Fibroblast of mammary gland (primary cell): ENCODE data around the gene PECR.

Experiments used
- DNase-seq: peaks from one replicate; pipeline ENCODE4 v3.0.0-alpha.2; 2010; ENCODE audit warnings: low read depth
- H3K4me3 ChIP-seq: 2 replicates; pipeline ENCODE4 v1.5.1; 2011; ENCODE audit warnings: low read depth, mild to moderate bottlenecking, low read length, moderate library complexity; ENCODE audit not compliant: control insufficient read depth
- TF ChIP-seq, protein P1 (sequence below): conservative IDR thresholded peaks from 2 replicates; pipeline ENCODE4 v1.5.1; 2011; ENCODE audit warnings: low read depth, low read length, inconsistent platforms; ENCODE audit not compliant: control insufficient read depth, insufficient read depth

The PECR gene

DNA sequence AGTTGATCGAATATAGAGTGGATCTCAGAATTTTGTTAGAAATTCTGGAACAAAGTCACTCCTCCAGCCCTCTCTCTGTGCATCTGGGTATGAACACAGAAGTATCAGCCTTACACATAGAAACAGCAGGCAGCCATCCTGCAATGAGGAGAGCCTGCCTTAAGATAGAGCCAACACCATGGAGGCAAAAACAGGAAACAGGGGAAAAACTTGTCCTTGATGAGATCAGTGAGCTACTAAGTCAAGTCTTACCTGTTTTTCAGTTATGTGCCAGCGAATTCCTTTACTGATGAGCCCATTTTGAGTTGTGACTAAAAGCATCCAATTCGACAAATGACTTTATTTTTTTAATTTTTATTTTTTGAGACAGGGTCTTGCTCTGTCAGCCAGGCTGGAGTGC is 41.7 kb downstream of the PECR start:
- no peak overlapping the region for H3K4me3 ChIP-seq
- DNase-seq, result no peak
- TF ChIP-seq, protein P1, sequence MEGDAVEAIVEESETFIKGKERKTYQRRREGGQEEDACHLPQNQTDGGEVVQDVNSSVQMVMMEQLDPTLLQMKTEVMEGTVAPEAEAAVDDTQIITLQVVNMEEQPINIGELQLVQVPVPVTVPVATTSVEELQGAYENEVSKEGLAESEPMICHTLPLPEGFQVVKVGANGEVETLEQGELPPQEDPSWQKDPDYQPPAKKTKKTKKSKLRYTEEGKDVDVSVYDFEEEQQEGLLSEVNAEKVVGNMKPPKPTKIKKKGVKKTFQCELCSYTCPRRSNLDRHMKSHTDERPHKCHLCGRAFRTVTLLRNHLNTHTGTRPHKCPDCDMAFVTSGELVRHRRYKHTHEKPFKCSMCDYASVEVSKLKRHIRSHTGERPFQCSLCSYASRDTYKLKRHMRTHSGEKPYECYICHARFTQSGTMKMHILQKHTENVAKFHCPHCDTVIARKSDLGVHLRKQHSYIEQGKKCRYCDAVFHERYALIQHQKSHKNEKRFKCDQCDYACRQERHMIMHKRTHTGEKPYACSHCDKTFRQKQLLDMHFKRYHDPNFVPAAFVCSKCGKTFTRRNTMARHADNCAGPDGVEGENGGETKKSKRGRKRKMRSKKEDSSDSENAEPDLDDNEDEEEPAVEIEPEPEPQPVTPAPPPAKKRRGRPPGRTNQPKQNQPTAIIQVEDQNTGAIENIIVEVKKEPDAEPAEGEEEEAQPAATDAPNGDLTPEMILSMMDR, result no peak

DNA sequence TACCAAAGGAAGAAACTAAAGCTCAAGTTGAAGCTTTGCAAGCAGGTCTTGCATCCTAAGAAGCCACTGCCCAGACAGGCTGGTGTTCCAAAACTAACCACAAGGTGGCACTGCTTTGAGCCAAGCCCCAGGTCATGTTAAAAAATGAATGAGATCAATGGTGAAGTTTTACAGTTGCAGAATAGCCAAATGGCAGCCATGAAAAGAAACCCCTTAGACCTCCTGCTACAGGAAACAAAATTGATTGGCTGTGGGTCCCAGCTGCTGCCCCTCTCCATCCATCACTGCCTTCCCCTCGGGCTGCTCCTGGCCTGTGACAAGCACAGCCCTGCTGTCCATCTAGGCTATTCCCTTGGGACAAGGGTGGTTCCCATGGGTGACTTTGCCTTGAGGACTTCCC is 47.5 kb downstream of the PECR start:
- TF ChIP-seq, protein P1, result peak; percentile 95
- no peak overlapping the region for H3K4me3 ChIP-seq
- DNase-seq, result peak; percentile 83

DNA sequence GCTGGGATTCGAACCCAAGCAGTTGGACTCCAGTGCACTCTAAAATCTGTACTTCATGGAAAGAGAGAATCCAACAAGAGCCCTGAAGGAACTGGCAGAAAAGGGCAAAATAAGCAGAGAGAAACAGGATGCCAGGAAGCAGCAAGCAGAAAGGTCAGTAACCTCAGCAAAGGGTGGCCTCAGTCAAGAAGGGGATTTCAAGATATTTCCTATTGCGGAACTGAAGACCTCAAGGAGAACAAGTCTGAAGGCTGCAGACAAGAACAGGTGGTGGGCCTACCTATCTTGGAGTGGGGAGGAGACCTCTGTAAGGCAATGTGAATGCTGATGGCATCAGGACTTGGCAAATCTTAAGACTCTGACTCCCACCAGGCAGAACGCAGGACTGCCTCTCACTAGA is 48.2 kb downstream of the PECR start:
- TF ChIP-seq, protein P1, result no peak
- H3K4me3 ChIP-seq, result no peak overlapping the region
- no peak for DNase-seq

DNA sequence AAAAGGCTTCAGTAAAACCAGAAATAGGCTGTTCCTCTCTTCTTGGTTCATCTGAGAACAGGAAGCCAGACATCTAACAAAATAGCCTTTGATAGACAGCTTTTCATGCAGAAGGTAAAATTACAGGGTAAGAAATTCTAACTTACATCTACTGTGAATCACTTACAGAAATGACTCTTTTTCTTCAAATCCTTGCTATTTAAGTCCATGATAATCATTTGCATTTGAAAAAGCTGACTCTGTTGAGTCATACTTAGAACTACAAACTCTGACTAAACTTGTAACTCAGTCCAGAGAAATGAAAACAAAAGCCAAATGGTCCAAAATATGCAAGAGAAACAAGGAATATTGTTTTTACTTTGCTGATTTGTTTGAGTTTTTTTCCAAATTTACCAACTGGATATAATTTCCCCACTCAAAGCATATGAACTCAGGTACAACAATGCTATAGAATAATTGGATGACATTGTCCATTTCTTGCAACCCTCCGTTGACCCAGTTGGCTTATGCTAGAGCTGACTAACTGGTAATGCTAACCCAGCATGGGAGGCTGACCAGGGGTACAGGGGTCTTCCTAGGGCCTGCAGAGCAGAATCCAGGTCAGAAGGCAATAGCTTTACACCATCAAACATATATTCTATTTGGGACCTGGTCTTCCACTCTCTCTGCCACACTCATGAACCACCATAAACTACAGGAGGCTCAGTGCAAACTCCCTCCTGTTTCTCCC is 49.5 kb downstream of the PECR start:
- TF ChIP-seq, protein P1, result no peak
- no peak overlapping the region for H3K4me3 ChIP-seq
- peak; percentile 87 for DNase-seq

DNA sequence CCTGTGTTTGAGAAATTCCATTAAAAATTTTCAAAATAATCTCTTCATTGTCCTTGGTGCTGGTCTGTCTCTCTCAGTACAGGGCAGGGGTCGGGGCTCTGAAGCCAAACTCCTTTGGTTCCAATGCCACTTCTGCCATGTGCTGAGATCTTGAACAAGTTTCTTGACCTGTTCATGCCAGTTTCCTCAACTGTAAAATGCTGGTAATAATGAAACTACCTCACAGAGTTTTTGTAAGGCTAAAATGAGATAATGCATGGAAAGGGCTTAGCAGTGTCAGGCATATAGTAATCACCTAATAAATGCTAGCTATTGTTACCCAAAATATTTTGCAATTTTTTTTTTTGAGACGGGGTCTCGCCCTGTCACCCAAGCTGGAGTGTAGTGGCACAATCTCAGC is 51.4 kb downstream of the PECR start:
- DNase-seq, result no peak
- TF ChIP-seq, protein P1, result no peak
- no peak overlapping the region for H3K4me3 ChIP-seq

DNA sequence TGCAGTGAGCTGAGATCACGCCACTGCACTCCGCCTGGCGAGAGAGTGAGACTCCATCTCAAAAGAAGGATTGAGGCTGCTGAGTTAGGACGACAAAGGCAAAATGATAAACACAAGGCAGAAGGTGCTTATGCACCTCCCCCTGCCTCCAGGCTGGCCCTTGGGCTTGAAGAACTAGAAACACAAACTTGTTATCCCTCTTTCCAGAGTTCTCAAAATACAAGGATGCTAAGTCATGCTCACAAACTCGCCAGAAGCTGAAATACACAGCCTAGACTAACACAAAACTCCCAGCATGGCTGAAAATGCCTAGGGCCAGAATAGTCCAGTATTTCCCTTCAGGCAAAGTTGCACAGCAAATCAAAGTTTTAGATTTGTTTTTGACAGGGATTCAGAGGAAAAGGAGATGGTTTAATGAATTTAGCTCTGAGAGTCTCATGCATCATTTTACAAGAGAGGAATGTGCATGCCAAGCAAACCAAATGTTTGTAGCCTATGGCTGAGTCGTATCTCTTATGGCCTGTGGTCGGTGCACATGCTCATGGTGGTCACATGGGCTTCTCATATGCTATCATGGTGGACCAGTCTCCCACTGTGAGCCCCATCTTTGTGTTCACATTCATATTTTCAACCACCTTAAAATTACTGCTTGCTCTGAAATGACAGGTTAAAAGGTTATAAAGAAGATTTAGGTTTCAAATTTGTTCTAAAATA is 52.0 kb downstream of the PECR start:
- H3K4me3 ChIP-seq, result no peak overlapping the region
- DNase-seq, result peak; percentile 55
- TF ChIP-seq, protein P1, result no peak
